CD4-positive, alpha-beta T cell treated with Interleukin-6 for 4 hours (primary cell): ENCODE data around the gene DIAPH2.

ENCODE experiments used
- DNase-seq: peaks from one replicate; pipeline ENCODE4 v3.0.0-alpha.2; 2020; ENCODE audit warnings: mixed read lengths

DIAPH2 gene

DNA sequence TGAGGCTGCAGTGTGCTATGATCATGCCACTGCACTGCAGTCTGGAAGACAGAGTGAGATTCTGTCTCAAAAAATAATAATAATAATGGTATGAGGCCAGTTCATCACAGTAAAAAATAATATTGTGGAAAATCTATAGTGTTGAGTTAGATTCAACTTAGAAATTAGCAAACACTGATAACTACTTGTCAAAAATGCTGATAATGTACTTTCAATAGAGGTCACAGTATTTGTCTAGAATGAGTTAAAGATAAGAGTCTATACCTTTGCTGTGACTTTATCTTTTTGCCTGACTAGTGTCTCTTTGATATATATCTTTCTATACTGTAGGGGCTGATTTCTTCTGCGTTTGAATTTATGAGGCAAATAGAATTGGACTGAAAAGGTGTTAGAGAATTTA, 629.7 kb downstream of the DIAPH2 start:
- DNase-seq = no peak

DNA sequence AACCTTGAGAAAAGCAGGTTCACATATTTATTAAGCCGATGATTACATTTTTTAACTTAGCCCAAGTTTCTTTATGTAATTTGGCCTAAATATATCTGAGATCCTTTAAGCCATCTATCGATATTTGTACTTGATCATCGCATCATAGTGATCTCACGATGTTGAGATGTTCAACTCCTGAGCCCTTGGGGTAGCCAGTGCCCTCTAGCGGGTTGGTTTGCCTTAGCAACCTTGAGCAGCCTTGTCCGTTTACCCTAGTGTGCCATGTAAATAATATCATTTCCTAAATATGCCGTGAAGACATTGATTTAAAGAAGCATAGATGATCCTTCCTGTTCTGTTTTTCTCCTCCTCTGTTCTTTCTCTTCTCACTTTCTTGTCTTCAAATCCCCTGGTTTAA, 631.3 kb downstream of the DIAPH2 start:
- no peak for DNase-seq

DNA sequence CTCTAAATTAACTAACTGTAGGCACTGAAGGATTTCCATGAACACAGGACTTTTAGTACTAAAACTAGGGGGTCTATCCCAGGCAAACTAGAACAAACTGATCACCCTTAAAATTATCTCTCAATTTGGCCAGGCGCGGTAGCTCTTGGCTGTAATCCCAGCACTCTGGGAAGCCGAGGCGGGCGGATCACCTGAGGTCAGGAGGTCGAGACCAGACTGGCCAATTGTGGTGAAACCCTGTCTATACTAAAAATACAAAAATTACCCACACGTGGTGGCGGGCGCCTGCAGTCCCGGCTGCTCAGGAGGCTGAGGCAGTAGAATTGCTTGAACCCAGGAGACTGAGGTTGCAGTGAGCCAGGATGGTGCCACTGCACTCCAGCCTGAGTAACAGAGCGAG, 635.7 kb downstream of the DIAPH2 start:
- DNase-seq = no peak

DNA sequence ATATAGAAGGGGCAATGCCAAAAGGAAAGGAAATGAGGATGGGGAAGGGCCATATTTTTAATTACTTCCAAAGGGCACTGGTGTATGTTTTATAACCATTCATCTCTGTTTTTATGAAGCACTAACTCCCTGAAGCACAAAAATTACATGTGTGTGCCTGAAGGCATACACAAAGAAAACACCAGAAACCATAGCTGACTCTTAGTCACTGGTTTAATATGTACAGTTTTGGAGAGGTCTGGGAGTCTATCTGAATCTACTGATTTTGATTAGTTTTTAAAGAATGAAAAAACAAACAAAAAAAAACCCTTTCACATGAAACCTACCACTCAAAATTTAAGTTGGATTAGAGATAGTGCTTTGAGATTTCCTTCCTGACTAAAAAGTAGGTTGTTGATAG, 637.8 kb downstream of the DIAPH2 start:
- DNase-seq = no peak

DNA sequence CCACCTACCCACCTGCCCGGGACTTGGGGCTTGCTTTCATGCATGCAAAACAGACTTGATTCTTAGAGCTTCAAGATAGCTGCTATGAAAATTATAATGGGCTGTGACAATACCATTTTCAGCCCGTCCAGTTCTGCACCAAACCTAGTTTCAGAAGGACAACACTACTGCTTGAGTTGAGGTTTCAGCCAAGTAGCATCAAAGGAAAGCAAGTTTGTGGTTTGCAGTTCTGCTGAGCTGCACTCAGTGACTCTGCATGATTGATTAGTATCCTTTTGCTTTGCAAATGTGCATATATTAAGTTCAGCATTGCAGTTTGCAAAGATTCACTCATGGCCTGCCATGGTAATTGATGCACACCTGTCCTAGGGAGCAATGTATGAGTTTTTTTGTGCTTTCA, 641.8 kb downstream of the DIAPH2 start:
- DNase-seq = no peak

DNA sequence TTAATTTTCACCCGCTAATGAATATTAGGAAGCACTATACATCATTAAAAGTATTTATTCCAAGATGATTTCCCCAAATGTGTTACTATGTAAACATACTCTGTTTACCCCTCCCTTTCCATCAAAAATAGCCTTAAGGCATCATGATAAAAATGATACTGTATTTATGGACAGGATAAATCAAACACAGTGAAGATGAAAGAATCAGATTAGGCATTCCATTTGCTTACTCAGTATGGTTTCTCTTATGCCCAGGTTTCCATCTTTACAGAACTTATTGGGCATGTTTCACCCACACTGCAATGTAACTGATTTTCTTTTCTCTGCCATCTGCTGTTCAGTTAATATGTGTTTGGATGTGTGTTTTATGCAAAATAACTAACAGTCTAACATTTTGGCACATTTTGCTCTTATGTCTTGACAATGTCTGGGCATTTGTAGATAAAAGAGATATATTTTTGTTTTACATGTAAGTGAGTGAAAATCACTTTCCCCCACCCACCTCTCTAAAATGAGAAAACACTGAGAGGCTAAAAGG, 644.3 kb downstream of the DIAPH2 start:
- DNase-seq = no peak

DNA sequence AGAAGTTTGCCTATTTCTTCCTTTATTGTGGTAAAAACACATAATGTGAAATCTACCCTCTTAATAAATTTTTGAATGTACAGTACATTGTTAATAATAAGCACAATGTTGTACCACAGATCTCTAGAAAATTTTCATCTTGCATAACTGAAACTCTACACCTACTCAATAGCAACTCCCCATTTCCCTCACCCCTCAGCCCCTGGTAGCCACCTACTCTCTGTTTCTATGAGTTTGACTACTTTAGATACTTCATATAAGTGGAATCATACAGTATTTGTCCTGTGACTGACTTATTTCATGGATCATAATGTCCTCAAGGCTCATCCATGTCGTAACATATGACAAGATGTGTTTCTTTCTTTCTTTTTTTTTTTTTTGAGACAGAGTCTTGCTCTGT, 645.5 kb downstream of the DIAPH2 start:
- no peak for DNase-seq

DNA sequence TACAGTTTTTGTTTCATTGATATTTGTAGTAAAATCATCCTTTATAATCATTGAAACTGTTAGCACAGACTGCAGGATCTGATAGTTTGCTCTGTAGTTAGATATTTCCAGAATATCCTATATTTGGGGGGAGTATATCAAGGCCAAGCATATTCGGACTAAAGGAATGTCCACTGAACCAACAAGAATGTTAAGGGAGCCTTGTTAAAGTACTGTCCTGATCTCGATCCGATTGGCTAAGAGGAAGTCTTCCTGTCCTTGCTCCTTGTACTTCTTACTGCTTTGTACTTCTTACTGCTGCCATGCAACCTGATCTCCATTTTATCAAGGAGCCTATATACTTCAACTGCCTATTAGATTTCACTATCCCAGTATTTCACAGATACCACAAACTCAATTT, 648.3 kb downstream of the DIAPH2 start:
- no peak for DNase-seq

DNA sequence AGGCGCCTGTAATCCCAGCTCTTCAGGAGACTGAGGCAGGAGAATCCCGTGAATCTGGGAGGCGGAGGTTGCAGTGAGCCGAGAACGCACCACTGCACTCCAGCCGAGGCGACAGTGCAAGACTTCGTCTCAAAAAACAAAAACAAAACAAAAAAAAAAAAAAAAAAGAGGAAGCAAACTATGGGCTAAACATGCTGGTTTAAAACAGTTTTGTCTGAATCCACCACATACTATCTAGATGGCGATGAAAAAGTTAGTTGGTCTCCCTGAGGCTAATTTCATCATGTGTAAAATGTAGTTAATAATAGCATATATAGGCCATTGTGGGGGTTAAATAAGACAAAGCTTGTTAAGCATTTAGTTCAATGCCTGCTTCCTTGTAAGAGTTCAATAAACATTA, 650.2 kb downstream of the DIAPH2 start:
- DNase-seq = no peak

DNA sequence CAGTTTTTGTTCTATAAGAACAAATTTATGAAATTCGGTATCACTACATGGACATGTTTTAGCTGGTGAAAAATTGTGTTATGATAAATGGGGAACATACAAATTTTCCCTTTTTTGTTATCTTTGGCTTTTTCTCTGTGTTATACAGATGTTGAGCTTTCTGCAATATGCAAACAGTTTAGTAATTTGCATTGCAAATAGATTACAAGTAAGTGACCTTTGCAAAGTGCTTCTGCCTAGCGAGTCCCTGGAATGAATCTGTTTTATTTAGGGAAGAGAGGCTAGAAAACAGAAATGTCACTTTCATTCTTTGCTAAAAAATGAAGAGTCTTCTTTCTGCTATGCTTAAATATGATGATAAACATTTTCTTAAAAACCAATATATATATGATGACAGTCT, 660.1 kb downstream of the DIAPH2 start:
- no peak for DNase-seq

DNA sequence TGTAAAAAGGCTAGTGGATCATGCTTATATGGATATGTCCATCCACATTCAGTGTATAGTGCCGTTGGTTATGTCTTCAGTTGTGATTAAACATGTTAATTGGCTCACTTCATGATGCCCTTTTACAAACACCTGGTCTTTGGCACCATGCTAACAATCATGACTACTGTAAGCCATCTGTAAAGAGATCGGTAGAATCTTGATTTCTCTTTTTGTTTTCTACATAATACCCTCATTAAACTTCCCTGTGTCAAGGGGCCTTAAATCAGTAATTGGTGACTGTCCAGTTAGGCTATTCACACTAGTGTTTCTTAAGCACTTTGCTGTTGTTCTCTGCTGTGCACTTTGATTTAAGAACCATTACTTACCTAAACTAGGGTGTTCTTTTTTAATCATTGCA, 674.3 kb downstream of the DIAPH2 start:
- no peak for DNase-seq

DNA sequence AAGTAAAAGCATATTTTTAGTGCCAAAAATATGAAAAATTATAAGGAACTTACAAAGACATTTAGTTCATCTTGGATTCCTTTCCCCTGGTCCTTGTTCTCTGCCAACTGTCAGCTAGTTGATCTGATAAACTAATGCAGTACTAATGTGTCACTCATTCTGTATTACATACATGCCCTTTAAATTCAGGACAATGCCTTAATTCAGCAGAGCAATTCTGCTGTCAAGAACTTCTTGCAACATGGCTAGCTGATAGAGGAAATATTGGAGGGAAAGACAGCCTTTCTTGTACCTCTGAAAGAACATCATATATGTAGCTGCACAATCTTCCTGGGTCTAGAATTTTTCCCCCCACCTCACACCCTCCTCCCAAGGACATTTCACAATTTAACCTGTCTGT, 679.2 kb downstream of the DIAPH2 start:
- DNase-seq = no peak

DNA sequence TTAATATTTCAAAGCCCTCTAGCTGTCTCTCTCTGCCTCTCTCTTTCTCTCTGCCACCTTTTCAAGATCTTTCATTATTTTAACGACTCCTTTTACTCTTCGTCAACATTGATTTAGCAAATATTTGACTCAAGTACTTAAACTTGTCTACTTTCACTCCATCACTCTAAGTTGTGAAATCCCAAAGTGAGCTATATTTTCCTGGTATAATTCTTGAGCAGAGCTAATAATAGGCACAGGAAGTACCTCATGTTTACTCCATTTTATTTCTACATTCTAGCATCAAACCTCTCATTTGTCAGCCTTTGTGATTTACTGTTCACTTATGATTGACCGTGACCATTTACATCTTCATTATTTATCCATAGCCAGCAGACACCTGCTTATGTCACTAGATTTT, 681.6 kb downstream of the DIAPH2 start:
- DNase-seq = no peak

DNA sequence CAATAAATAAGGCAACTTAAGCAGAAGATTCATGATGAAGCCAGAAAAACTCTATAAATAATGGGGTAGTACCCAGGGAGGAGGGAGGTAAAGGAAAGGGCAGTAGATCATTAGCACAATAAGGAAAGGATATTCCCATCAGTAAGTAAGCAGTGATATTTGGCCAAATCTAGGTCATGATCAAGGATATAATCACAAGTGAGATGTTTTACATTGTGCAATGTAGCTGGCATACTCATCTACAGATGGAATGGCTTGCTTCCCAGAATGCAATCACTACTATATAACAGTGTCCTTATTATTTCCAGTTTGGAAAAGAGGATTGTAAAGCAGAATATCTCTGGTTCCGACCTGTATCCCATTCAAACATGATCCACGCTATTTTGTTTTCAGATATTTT, 682.5 kb downstream of the DIAPH2 start:
- DNase-seq = no peak

DNA sequence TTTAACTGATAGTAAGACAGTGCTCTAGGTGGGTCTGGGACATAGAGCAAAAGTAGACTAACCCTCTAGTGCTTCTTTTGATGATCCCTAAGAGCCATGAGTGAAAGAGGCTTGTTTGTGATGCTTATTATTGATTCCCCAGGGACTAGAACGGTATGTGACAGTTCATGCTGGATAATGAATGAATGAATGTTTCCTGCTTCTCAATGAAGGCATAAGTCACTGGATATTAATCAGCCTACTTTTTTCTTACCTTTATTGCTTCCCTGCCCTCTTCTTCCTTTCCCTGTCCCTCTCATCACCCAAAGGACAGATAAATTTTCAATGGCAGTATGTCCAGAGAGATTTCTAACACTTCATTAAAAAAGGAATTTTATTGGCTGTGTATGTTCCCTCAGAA, 685.3 kb downstream of the DIAPH2 start:
- no peak for DNase-seq

DNA sequence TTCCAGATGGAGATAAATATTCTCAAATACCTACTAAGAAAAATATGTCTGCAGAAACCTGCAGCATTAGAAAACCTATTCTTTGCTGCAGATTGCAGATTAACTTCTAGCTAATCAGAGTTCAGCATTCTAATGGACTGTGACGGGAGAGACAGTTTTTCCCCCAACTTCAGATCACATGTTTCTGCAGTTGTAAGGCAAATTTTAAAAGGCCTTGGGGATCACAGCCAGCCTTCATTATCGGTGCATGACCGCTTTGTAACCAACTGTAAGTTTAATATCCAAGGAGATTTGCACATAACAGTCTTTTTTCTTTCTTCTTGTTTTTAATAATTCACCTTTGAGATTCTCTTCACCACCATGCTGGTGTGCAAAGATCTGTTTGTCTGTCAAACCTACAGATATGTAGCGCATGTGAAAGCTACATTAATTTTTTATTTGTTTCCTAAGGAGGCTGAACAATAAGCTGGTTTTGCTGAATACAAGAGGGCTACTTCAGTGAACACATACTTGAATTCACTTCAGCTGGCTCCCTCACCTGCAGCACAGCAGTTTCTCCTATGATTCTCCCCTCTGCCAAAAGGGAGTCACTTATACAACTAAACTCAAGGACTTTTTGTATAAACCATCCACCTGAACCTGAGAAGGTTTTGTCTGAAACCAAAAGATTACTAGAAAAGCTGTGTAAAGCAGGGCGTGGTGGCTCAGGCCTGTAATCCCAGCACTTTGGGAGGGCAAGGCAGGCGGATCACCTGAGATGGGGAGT, 687.5 kb downstream of the DIAPH2 start:
- DNase-seq = no peak

DNA sequence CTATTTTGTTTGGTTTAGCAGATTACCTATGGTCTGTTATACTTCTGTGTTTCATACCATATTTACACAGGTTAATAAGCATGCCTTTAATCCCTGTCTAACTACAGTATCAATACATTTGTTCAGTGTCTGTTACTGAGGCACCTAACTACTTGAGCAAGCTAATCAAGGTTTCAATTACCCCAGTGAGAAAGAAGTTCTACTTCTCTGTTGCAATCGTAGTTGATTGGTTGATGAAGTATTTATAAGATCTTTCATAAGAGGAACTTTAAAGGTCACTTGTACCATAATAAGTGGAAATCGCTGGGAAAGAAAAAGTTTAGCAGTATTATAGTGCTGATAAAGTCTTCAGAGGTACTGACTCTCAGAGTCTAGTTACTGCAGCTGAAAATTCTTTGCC, 689.6 kb downstream of the DIAPH2 start:
- no peak for DNase-seq

DNA sequence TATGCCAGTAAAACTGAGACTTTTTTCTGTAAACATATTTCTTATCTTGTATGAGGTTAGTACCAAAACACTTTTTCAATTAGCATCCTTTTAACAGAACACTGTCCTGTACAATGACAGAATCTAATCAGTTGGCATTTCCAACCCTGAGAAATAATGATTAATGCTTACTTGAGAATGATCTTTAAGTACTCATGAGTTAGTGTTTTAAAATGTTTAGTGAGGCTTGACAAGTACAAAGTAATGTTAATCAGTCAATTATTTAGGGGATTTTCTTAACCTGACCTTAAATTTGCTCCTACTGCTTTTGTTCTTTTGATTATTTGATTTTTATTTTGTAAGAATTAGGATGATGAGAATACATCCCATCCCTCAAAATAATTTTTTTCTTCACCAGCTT, 695.6 kb downstream of the DIAPH2 start:
- DNase-seq = no peak

DNA sequence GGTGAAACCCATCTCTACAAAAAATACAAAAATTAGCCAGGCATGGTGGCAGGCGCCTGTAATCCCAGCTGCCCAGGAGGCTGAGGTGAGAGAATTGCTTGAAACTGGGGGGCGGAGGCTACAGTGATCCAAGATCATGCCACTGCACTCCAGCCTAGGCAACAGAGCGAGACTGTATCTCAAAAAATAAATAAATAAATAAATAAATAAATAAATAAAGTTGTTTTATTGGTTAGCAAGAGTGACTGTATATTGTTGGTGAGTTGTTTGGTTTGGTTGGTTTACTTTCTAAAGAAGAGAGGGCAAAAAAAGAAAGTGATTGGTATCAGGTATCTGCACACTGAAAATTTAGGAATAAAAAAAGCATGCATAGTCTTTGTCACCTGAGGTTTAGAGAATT, 700.0 kb downstream of the DIAPH2 start:
- no peak for DNase-seq

DNA sequence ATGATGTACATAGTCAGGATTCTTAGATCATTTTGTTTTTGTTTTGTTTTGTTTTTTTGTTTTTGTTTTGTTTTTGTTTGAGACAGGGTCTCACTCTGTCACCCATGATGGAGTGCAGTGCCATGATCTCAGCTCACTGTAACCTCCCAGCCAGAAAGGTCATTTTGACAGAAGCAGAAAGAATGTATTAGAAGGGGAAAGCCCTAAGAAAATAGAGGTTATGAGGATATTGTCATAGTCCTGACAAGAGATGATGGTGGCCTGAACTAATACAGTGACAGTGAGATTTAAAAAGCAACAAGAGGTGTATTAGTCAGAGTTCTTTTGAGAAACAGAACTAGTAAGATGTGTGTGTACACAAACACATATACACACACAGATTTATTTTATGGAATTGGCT, 702.4 kb downstream of the DIAPH2 start:
- DNase-seq = no peak

DNA sequence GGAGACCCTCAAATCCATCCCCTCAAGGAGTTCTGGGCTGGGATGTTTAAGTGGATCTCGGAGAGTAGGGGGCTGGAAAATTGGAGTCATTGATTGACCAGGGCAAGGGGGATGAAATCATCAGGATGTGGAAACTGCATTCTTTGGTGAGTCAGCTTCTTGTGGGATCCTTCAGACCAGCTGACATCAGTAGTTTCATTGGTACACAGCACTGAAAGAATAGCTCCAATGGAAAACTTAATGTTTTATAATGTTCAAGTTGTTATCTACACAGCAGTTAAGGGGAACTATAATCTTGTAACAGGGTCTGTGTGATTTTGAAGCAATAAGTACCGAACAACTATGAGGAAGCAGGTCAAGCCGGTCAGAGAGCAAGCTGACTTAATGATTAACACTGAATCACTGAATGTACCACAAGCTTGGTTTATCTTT, 705.1 kb downstream of the DIAPH2 start:
- no peak for DNase-seq

DNA sequence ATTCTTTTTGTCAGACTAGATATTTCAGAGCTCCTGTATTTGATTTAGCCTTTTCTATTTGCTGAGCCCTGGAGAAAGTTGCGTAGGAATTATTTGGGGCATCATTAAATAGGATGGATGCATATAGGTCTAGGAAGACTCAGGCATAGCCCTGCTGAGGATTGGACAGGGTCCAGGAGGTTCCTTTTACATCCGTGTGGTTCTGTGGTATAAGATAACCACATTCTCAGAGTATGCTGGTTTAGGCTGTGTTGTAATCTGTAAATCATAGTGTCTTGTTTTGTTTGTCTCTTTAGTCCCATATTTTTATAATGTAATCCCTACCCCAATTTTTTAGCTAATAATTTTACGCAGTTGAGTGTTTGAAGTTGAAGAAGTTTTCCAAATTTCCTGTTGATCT, 712.7 kb downstream of the DIAPH2 start:
- no peak for DNase-seq

DNA sequence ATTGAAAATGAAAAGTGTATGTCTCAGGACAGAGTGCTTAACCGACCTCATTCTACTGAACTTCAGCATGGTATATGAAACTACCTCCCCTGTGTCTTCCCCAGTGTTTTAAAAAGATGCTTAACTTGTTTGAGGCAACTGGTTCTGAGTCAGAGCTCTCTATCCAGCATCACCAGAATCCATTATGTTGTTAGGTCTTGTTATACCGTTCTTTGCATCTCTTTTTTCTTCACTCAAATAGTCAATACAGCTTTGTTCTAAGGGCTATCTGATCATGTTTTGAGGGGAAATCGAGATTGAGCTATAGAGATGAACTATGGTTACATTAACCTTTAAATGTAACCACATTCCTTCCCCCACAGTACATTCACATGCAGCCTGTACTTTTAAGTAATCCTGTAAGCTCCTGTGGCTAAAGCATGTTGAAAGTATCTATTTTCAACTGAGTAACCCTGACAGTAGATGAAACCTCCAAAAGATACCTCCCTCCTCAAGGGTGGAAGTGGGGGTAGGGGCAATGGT, 713.4 kb downstream of the DIAPH2 start:
- DNase-seq = no peak

DNA sequence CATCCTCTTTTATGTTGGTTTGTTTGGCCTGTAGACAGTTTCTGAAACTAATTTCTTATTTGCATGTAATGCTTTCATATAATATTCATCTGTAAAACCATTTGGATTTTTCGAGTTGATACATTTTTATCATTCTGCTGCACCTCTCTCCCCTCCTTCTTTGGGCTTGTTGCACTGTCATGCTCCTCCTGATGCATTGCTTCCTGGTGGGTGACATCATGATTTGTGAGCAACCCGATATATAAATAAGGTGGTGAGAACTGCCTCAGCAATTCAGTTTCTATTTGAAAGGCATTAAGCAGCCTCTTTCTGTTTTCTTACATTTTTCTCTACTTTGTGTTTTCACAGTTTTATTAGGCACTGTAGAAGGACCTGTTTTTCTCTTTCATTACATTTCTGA, 714.8 kb downstream of the DIAPH2 start:
- DNase-seq = no peak

DNA sequence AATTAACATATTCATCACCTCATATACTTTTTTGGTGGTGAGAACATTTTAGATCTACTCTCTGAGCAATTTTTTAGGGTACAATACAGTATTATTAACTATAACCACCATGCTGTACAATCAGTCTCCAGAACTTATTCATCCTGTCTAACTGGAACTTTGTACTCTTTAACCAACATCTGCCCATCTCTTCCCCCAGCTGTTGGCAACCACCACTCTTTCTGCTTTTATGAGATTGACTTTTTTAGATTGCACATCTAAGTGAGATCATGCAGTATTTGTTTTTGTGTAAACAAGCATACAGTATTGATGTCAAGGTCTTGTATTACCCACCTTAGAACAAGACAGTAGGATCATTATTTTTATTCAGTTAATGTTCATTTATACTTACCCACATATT, 715.9 kb downstream of the DIAPH2 start:
- DNase-seq = no peak
